Fibroblast of skin of left quadriceps (primary cell): ENCODE data around the gene KIAA0040.

Experiments
- DNase-seq, 2 experiments: peaks; one replicate each; pipeline ENCODE4 v3.0.0-alpha.2; 2013; ENCODE audit warnings: low read depth in 2 of 2

The KIAA0040 gene

DNA sequence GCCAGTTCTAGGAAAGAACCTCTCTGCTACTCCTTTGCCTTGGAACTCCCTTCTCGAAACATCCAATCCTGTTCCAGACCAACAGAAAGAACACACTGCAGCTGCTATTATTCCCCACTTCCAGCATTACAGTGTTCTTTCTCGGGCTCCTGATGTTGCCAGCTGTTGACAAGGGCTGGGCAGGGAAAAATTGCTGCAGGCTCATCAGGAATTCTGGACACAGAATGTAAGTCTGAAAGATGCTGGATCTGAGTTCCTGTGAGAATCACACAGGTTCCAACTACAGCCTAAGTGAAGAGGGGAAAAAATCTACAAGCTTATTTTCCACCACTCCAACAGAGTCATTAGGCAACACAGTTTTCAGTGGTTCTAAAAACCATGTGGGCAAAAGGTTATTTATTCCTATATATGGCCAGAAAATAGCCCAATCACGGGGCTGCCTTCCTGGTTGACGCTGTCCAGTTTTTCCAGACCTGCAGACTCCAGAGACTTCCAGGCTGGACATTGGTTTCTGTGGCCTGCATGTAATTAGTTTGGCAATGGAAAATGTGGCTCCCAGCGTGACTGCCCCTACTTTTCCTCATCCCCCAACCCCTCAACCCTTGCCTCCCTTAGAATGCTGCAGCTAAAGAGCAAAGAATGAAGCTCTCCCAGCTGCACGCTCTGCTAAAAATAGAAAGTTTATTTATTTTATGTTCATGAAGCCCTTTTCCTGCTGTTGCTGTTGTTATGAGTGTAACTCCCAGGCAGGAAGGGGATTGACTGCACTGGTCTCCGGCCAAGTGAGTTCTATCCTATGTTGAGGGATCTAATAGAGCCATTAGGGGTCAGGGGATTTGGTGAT is 8.3 kb upstream of the KIAA0040 start:
- no peak for DNase-seq

DNA sequence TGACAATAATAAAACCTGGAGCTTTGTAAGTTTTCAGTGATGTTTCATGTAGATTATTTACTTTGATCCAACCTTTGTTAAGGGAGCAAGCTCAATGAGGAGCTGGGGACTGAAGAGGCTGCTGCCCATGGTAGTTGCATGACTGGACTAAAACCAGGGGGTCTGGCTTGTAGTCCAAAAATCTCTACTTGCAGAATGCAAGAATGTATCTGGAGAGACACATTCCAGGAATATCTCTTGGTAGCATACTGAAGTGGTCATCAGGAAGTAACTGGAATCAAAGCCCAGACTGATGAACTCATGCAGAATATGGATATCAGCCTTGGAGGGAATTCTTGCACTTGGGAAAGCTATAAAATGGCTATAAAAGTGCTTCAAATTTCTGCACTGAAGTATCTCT is 5.8 kb upstream of the KIAA0040 start:
- DNase-seq = no peak

DNA sequence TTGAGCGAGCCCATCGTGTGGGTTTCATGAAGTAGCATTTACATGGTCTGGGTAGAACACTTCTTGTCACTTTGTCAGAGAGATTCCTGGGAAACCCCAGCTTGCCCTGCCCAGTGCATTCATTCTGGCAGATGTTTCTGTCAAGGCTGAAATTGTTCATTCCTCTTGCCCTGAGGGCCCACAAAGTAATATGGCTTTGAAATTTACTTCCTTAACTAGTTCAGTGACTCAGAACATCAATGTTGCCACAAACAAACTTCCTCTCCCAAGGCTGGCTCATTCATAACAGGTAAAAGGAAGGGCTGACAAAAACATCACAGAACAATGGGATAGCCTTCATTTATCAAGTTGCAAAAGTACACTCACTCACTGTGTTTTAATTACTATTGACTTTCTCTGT is 5.0 kb upstream of the KIAA0040 start:
- no peak for DNase-seq

DNA sequence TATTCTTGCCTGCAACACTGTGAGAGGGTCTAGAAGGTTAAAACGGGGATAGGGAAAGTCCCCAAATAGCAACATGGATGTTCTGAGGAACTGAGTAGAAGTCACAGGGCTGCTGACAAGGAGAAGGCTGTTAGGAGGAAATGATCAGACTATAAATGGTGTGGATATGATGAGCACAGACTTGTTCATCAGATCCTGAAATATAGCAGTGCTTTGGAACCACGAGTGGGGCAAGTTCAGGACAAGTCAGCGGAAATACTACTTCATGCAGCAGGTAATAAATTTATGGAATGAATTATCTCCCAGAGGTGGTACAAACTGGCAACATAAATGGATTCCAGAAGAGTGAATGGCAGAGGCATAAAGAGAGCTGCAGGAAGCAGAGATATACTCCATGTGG is 3.2 kb upstream of the KIAA0040 start:
- DNase-seq = no peak

DNA sequence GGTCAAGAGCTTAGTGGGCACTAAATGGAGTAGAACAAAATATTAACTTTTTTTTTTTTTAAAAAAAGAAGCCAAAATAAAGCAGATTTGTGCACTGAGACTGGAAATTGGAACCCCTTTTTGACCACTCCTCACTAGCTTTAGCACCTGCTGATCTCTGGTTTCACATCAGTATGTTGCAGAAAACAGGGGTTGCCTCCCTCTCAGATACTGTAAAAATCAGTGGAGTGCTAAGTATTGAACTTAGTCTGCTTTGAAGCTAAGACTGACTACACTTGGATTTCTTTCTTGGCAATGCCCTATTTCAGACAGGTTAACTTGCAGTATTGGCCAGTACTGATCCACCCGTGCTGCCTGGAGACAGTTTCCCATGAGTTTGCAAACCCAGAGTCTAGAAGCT is 2.7 kb upstream of the KIAA0040 start:
- DNase-seq = no peak

DNA sequence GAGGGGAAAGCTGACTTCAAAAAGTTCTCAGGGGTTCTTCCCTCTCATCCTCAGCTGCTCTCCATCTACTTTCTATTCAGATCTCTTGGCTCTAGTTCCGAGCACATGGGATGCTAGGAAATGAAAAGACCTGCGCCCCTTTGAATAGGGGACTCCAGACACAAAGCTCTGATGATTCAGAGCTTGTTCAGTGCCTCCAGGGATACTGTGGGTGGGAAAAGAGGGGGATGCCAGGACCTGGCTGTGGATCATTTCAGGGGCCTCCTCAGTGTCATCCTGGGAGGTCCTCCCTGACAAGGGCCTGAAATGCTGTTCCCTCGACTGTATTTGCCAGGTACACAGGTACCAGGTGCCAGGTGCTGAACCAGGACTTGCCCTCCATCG is 943 bp upstream of the KIAA0040 start:
- no peak for DNase-seq

DNA sequence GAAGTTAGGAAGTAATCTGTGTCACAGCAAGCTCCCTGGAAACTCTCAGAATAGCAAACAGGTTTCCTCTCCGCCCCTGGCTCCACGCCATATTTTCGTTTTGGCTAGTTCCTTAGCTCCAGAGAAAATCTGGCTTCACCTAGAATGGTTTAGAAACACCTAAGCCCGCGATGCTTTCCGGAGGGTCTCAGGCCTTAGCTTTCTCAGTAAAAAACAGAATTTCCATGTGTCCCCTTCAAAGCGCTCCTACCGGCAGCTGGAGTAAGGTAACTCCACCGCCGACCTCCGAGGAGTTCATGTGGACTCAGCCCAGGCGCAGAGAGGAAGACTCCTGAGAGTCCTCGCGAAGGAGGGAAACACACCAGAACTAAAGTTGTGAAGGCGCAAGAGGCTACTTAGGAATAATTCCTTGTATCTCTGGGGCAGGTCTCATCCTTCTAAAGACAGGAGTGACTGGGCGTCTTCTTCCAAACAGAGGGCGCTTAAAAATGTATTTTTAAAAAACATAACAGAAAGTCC is 406 bp downstream of the KIAA0040 start:
- no peak for DNase-seq

DNA sequence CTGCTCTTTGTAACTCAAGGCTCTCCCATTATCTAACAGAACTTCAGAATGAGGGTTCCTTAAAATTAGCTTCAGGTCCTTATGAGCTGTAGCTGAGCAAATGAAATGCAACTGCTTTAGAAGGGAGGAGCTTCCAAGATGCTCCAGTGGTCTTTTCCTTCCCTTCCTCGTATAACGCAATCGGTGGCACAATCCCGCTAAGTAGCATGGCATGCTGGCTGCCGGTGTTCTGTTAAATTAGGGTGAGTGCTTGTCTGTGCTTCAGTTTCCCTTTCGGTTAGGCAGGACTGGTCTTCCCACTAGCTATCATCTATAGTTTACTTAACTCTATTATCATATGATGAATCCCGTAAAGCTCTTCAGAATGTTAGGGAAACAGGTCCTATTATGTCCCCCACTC is 917 bp downstream of the KIAA0040 start:
- no peak for DNase-seq

DNA sequence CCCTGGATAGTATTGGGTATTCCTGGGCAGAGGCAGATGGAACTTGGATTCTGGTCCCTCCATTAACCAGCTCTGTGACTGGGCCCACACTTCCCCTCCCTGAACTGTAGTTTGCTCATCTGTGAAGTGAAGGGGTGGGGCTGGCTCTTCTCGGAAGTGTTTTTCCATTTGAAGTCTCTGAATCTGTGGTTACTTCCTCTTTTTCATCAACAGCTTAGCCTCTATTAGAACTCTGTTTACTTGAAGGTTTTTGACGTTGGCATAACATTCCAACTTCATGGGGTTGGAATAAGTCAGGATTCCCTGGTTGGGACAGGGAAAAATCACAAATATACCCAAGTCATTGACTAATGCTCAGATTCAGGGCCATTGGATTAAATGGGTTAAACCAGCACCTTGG is 3.6 kb downstream of the KIAA0040 start:
- no peak for DNase-seq

DNA sequence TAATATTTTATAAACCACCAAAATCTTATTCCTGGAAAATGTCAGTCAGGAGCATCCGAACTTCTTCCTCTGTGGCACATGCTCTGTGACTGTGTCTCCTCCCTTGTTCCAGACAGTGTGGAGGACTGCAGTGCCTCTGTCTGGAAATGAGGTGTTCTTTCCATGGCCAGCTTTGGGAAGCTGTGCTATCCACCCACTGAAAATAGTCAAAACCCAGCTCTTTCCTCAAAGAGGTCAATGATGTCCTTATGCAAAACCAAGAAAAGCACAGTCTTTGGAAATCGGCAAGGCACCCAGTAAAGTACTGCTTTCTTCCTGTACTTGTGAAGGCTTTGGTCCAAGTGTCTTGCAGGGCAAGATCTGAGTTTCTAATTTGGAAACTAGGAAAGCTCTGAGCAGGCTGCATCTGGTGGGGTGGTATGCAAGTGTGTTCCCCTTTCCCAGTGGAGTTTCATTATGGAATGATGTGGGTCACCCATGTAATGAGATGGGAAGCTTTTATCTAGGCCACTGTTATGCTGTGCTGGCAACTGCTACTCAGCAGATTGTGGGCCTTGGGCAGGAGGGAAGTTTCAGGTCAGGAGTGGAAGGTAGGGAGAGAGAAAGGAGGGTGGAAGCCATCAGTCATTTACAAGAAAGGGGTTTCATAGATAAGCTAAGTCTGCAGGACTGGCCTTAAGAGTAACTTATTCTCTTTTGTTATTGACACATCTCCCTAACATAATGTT is 6.0 kb downstream of the KIAA0040 start:
- no peak for DNase-seq

DNA sequence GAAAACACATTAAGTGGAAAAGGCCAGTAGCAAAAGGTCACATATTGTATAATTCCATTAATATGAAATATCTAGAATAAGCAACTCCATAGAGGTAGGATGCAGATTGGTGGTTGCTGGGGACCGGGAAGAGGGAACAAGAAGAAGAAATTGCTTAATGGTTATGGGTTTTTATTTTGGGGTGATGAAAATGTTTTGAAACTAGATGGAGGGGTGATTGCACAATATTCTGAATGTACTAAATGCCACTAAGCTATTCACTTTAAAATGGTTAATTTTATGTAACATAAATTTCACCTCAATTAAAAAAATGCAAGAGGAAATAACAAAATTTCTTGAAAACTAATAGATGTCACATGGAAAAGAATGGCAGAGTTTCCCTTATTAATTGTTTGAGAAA is 6.7 kb downstream of the KIAA0040 start:
- DNase-seq = no peak

DNA sequence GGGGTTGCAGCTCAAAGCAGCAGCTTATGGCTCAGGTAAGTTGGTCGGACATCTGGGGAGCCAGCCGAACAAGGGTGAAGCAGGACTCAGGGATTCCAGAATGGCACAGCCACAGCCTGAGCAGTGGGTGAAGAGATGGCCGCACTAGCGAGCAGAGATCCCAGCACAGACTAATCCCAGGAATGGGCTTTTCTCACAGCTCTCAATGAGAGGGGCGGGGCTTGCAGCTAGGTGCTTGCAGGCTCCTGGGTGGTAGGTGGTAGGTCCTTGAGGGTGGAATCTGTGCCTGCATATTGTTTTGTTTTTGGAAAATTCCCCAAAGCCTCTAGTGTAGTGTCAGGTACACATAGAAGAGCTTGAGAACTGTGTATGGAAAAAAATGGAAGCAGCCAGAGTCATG is 9.0 kb downstream of the KIAA0040 start:
- no peak for DNase-seq

DNA sequence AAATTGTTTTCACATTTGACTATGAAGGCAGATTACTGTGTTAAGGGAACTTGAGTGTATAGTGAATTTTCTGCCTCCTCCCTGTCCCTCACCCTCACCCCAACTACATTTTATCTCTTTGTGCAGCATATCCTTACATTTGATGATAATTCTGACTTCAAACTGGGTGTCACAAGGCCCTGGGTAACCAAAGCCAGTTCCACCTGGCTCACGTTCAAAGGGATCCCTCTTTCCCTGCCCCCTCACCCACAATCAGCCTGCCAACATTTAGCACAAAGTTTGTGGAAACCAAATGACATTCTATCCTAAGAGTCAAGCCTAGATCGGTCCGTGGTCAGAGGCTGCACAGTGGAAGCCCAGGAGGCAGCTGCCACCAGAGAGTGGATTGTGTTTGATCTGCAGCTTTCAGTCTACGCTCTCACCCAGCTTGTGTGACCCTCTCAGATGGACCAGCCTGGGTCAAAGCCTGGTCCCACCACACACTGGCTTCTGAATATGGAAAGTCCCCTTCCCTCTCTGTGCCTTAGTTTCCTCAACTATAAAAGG is 10.3 kb downstream of the KIAA0040 start:
- DNase-seq = no peak

DNA sequence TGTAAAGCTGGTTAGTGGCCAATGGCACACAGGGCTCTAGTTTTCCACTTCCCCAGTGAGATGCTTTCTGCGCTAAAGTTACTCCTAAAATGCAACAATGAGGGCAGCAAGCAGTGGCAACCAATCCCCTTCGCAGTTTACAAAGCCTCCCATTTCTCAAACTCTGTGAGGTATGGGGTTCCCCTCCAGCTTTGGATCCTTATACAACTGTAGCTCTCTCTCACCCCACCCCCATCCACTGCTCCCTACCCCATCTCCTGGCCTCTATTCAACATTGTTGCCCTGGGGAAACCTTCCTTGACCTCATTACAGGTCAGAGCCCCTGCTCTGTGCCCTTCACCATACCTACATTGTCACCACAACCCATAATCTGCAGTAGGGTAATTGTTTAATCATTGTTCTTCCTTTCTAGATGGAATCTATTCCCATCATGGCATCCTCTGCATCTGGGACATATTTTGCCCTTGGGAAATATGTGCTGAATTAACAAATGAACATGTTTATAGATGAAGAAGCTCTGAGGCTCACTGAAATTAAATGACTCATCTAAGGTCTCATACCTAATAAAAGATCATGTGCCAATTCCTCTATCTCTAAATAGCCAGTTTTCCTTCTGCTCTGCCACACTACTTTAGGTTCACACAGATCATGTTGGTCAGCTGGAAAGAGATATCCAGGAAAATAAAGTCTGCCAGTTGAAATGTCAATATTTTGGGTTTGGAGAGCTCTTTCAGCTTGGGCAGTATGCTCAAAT is 12.6 kb downstream of the KIAA0040 start:
- no peak for DNase-seq

DNA sequence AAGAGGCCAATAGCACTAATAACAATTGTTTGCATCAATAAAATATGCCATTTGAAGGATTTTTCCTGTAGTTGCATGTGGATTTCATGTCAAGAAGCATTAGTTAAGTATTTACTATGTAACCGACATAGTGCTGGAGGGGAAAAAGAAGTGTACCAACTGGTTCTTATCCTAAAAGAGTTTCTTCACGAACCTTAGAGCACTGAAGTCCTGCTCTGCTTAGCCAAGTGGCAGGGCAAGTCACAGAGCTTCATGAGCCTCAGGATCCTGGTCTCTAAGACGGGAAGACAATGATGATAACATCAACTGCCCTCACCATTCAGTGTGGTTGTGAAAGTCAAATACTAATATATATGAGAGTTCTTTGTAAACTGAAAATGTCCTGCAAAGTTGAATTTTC is 14.1 kb downstream of the KIAA0040 start:
- DNase-seq = no peak

DNA sequence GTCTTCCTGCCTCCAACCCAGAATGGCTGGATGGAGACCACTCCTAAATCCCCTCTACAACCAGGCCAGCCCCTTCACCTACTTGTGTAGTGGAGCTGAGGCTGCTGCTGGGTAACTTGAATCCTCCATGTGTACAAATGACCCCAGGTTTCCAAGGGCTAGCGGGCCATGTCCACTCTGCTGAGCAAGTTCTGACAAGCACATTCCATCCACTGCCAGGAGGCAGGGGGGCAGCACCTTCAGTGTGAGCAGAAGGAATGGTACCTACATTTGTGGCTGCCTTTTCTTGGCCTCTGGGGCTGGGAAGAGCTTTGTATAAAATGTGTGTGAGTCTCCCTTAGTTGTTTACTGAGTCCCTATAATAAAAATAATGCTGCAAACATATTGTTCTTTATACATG is 14.5 kb downstream of the KIAA0040 start:
- DNase-seq = no peak

DNA sequence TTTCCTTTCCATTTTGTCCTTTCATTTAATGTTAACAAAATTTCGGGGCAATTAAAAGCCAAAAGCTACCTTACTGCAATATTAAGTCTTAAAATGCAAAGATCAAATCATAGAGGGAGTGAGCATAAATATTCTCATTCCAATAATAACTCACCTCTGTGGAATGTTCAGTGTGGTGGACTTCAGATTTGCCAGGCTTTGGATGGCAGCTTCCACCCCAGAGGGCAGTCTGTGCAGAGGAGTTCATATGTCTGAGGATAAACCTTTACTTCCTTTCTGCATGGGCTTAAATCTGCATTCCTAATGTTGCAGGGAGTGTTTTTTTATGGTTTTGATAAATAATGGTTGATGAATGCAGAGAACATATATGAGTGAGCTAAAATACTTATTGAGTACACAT is 16.3 kb downstream of the KIAA0040 start:
- DNase-seq = no peak

DNA sequence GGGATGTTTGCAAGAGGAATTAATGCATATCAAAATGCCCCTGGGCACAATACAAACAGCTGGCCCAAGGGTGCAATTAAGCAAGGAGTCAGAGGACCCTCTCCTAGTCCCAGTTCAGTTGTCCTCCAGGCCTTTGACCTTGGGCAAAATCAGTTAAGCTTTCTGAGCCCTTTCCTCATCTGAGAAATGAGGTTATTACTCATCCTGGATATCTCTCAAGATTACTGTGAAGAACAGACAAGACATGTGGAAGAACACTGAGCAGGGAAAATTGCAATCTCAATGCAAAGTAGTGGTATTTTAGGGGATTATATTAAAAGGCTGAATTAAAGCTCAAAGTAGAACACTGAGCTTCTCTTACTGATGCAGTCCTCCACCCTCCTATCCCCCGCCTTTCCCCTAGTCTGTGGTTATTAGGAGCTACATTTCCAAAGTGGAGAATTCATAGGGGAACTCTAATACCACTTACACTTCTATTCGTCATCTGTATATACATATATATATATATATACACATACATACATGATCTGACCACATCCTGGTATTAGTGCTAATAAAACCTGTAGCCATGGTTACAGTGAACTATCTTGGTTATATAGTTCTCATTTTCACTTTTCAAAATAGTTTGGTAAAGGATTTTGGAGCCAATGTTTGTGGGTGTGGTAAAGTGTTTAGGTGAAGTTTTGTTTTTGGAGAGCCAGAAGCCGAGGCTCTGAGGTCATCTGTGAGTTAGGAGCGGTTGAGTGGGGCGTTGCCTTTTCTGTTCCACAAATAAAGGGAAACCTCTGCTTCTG is 18.1 kb downstream of the KIAA0040 start:
- no peak for DNase-seq

DNA sequence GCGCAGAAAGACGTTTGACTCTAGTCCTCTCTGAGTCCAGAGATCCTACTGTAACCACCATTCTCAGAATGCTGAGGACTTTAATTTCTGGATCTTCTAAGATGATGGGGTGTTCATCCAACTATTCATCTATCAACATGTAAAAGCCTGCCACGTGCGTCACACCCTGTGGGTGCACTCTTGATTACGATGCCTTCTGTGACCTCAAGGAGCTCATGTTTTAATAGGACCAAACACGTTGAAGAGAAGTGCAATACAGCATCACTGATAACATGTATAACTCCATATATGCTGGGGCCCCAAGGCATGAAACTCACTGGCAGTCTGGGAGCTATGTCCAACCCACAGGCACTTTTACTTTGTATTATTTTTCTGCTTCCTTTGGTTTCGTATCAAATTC is 19.0 kb downstream of the KIAA0040 start:
- no peak for DNase-seq

DNA sequence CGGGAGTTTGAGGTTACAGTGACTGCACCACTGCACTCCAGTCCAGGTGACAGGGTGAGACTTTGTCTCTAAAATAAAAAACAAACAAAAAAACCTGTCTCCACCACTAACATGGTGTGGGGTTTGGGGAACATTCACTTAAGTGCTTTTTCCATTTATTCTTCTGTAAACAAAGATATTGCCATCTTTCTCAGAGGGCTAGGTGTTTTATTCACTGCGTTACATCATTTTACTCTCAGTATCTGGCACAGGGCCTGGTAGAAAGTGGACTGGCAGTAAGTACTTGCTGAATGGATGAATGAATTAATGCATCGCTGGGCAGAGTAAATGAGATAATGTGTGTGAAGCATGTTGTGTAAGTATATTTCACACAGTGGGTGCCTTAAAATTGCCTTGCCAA is 20.1 kb downstream of the KIAA0040 start:
- no peak for DNase-seq
